Right lobe of liver (tissue), 6 donors: ENCODE measurements around the gene LRRC2. TPM values are rescaled to one million over a fixed set of nuclear protein-coding genes. Genes with fewer than 3 reads are reported as not detected.

Source experiments
- ATAC-seq, 4 donors: fragments of 200-7000 bp; cut with Tn5 transposase; one replicate each; pipeline ENCODE4 v1.9.1; 2020; ENCODE audit warnings: mild to moderate bottlenecking in 4 of 4, moderate library complexity in 4 of 4
- DNase-seq, 3 donors: peaks; one replicate each; pipeline ENCODE4 v3.0.0-alpha.2; 2020
- H3K27ac ChIP-seq, 3 donors: fragments of 200-600 bp; one replicate each; pipeline ENCODE4 v1.8.0; 2022
- H3K27me3 ChIP-seq, 2 donors: fragments of 200-600 bp; one replicate each; pipeline ENCODE4 v1.8.0; 2022
- H3K36me3 ChIP-seq, 4 donors: fragments of 200-600 bp; sonication (generic) in 1 of 4; one replicate each; pipeline versions ENCODE4 v1.5.1 to v1.8.0; 2017 to 2022; ENCODE audit warnings: control low read depth in 1 of 4
- H3K4me1 ChIP-seq, 4 donors: fragments of 200-600 bp; sonication (generic) in 1 of 4; one replicate each; pipeline versions ENCODE4 v1.5.1 to v1.8.0; 2017 to 2022; ENCODE audit warnings: control low read depth in 1 of 4
- H3K4me3 ChIP-seq, 3 donors: fragments of 200-600 bp; one replicate each; pipeline ENCODE4 v1.8.0; 2022
- H3K9me3 ChIP-seq, 4 donors: fragments of 200-600 bp; sonication (generic) in 1 of 4; one replicate each; pipeline versions ENCODE4 v1.5.1 to v1.8.0; 2017 to 2022; ENCODE audit warnings: control low read depth in 1 of 4
- POLR2A ChIP-seq: fragments of 450-650 bp; IDR thresholded peaks from one replicate; pipeline ENCODE4 v1.6.1; 2017; ENCODE audit warnings: antibody characterized with exemption, mild to moderate bottlenecking
- whole genome bisulfite sequencing: methylation state at CpG from one replicate; pipeline ENCODE4 v1.1.6; 2018; ENCODE audit warnings: low coverage, low lambda C conversion rate; ENCODE audit not compliant: insufficient coverage; ENCODE audit errors: missing lambda C conversion rate; 5-methylcytosine and 5-hydroxymethylcytosine counted together
- intact Hi-C, 2 donors: fragments of 100-400 bp; cut with DNase I; formaldehyde crosslinking; loops; one replicate each; pipeline versions ENCODE4 v1.11.2 to v1.14.1; 2022
- long read RNA-seq: library from polyadenylated mRNA; unstranded; transcript quantifications from one replicate; pipeline ENCODE4 v2.0.0, GENCODE V29; 2019
- total RNA-seq, 6 experiments: library from RNA; depleted of rRNA in 2 of 6; stranded (reverse); fragments of >200 nt in 2 of 6; fragmentation: NEBNext Ultra II Directional in 3 of 6; extraction: Animal tissue kit (Norgen Biotek cat#: 25700) in 3 of 6; gene quantifications; one replicate each; pipeline versions ENCODE4 v1.1.0 to v1.2.4, GENCODE V29; 2016 to 2023
- TF ChIP-seq, protein P1 (sequence below), 4 donors: fragments of 200-600 bp in 3 of 4; fragments of 450-650 bp in 1 of 4; IDR thresholded peaks; one replicate each; pipeline versions ENCODE4 v1.5.1 to v1.8.0; 2016 to 2022; ENCODE audit warnings: antibody characterized with exemption in 4 of 4, mild to moderate bottlenecking in 2 of 4
- donor health status: DM: no; HTN: yes; CAD: no.
- donor health status: DM: no; HTN: no; CAD: no.
- donor health status: DM: no; HTN: no; CAD: no.
- donor health status: DM: no; HTN: yes; CAD: no.
- donor health status: DM: no; HTN: yes; CAD: no.

LRRC2 gene, protein sequence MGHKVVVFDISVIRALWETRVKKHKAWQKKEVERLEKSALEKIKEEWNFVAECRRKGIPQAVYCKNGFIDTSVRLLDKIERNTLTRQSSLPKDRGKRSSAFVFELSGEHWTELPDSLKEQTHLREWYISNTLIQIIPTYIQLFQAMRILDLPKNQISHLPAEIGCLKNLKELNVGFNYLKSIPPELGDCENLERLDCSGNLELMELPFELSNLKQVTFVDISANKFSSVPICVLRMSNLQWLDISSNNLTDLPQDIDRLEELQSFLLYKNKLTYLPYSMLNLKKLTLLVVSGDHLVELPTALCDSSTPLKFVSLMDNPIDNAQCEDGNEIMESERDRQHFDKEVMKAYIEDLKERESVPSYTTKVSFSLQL
- 1 to 10 TPM; 4.3 to 8.9 (median 6.1) TPM for total RNA-seq
- long read RNA-seq, full-length matches to known transcripts: 1 of 1 reads
- long read RNA-seq, partial matches to known transcripts: 0 of 1 reads
- long read RNA-seq, other reads (novel, unspliced or antisense): 0 of 1 reads

- H3K36me3 ChIP-seq: no peaks in the 10 kb centered on the region
- peak; percentile 80 to 88 (median 84) for ATAC-seq
- H3K27me3 ChIP-seq: no peaks in the 10 kb centered on the region
- H3K4me1 ChIP-seq: peaks cover 0 to 11% (median 3%) of the 10 kb centered on the region in 4 donors
- H3K4me3 ChIP-seq: peak within 1 kb of the TSS; percentile 50 to 86 (median 68)
- intact Hi-C loops: no loop called here
- H3K9me3 ChIP-seq: no peaks in the 10 kb centered on the region
- 0% methylated on average over 10 of the region's 39 CpGs for WGBS
- TF ChIP-seq, protein P1, sequence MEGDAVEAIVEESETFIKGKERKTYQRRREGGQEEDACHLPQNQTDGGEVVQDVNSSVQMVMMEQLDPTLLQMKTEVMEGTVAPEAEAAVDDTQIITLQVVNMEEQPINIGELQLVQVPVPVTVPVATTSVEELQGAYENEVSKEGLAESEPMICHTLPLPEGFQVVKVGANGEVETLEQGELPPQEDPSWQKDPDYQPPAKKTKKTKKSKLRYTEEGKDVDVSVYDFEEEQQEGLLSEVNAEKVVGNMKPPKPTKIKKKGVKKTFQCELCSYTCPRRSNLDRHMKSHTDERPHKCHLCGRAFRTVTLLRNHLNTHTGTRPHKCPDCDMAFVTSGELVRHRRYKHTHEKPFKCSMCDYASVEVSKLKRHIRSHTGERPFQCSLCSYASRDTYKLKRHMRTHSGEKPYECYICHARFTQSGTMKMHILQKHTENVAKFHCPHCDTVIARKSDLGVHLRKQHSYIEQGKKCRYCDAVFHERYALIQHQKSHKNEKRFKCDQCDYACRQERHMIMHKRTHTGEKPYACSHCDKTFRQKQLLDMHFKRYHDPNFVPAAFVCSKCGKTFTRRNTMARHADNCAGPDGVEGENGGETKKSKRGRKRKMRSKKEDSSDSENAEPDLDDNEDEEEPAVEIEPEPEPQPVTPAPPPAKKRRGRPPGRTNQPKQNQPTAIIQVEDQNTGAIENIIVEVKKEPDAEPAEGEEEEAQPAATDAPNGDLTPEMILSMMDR (IDR thresholded peaks at IDR 0.05): no peak
- peak; percentile 65 for TF ChIP-seq POLR2A
- DNase-seq: peak; percentile 66 to 74 (median 68)
- peak within 1 kb of the TSS; percentile 76 to 92 (median 85) for H3K27ac ChIP-seq
These were observed at the start of gene LRRC2 for GRCh38 chr3:46566040-46566641. Gene LRRC2, minus strand, starts transcription at chr3:46566302. Its CDS starts 14,711 bp downstream, at chr3:46551591.

DNA sequence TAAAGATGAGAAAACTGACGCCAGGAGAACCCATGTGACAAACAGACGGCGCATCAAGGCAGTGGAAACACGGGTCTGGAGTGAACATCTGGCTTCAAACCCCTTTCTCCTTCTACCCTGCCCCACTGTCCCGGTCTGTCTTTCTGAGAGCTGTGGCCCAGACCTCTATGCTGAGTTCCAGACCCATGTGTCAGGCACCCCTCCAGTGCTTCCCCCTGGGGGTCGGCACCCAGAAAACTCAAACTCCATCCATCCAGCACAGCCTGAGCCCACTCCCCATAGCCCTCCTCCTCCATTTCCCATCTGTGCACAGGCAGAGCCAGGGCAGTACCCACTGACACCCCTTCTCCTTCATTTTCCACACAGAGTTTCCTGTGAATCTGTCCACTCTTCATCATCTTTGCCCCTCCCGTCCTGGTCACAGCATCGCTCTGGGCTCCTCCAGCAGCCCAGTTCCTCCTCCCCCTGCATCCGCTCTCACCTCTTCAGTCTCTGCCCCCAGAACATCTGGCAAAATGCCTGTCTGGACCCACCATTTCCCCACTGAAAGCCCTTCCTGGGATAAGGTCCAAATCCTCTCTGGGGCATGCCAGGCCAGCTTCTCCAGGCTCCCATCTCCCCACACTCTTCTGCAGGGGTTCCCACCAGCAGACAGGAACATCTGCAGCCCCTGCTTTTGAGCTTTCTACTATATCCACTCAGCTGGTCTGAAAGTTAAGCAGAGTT lies 49.1 kb upstream of the LRRC2 start:
- H3K36me3 ChIP-seq: no peaks in the 10 kb centered on the region
- no peak overlapping the region for H3K27ac ChIP-seq
- 87% methylated on average over 5 of the region's 9 CpGs for WGBS
- no peak for ATAC-seq
- H3K4me3 ChIP-seq: no peak overlapping the region
- DNase-seq: no peak
- no peaks in the 10 kb centered on the region for H3K9me3 ChIP-seq
- TF ChIP-seq, protein P1 (IDR thresholded peaks at IDR 0.05): no peak
- TF ChIP-seq POLR2A: no peak
- H3K4me1 ChIP-seq: peaks cover 0 to 14% (median 5%) of the 10 kb centered on the region in 4 donors
- H3K27me3 ChIP-seq: no peaks in the 10 kb centered on the region
- intact Hi-C loops: no loop called here

DNA sequence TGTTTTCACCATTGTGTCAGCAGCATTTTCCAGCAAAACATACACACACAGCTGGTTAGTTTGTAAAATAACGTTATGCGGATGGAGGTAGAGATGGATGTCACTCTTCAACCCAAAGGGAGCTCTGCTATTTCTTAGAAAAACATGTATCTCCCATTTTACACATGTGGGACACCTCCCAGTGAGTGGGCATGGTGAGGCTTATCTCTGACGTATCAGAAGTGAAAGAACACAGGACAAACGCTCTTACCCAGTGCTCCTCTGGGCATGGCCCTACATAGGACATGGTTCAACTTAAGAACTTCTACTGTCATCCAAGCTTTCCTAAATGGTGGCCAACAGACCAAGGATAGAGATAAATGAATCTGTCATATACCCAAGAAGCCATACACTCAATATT lies 48.3 kb upstream of the LRRC2 start:
- H3K4me1 ChIP-seq: peaks cover 0 to 16% (median 8%) of the 10 kb centered on the region in 4 donors
- ATAC-seq (no peak), DNase-seq (no peak)
- no peaks in the 10 kb centered on the region for H3K27me3 ChIP-seq
- no peak overlapping the region for H3K27ac ChIP-seq
- no peaks in the 10 kb centered on the region for H3K9me3 ChIP-seq
- no peaks in the 10 kb centered on the region for H3K36me3 ChIP-seq
- 84% methylated on average over 4 of the region's 4 CpGs for WGBS
- no peak overlapping the region for H3K4me3 ChIP-seq
- intact Hi-C loops: no loop called here
- TF ChIP-seq, protein P1 (IDR thresholded peaks at IDR 0.05): no peak
- no peak for TF ChIP-seq POLR2A

DNA sequence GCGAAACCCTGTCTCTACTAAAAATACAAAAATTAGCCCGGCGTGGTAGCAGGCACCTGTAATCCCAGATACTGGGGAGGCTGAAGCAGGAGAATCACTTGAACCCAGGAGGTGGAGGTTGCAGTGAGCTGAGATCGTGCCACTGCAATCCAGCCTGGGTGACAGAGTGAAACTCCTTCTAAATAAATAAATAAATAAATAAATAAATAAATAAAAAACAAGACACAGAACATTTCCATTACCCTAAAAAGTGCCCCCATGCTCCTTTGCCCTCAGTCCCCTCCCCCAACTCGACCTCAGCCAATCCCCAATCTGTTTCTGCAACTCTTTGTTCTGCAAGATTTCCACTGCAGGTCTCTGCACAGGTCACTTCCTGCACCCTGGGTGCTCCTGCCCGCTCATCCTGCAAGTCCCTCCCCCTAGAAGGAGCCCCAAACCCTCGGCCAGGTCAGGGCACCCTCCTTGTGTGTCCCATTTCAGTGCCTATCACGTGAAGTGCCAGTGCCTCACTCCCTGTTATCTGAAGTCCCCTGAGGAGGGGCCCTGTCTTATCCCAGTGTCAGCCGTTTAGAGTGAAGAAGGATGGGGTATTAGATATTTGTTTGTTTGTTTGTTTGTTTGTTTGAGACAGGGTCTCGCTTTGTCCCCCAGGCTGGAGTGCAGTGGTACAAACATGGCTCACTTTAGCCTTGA lies 47.4 kb upstream of the LRRC2 start:
- 86% methylated on average over 10 of the region's 10 CpGs for WGBS
- Histone ChIP-seq H3K36me3 (no peaks in the 10 kb centered on the region), H3K27me3 (no peaks in the 10 kb centered on the region), H3K27ac (no peak overlapping the region), H3K4me1 (peaks cover 0 to 21% (median 10%) of the 10 kb centered on the region in 4 donors), H3K9me3 (no peaks in the 10 kb centered on the region), H3K4me3 (no peak overlapping the region)
- DNase-seq: no peak
- no peak for TF ChIP-seq POLR2A
- TF ChIP-seq, protein P1 (IDR thresholded peaks at IDR 0.05): no peak
- intact Hi-C loops: no loop called here
- ATAC-seq: no peak
